HepG2 (cell line): ENCODE results near the gene NEURL4. TPM values are rescaled to one million over a fixed set of nuclear protein-coding genes. Genes with fewer than 3 reads are reported as not detected.

ENCODE experiments used
- ATAC-seq: fragments of 200-7000 bp; cut with Tn5 transposase; 3 replicates; pipeline ENCODE4 v1.9.1; 2020; ENCODE audit warnings: mild to moderate bottlenecking, moderate library complexity
- BruUV-seq: library from RNA; stranded (reverse); fragments of 400-500 nt; replicated peaks from 2 replicates; lab custom pipeline; 2021; lab: Mats Ljungman, UMichigan
- CTCF ChIA-PET: fragments of 300-600 bp; formaldehyde crosslinking; extraction: SDS; loops from one replicate; lab custom pipeline; 2021; ENCODE audit warnings: low total read pairs, inconsistent platforms, low intra/inter-chr PET ratio; lab: Yijun Ruan, JAX
- POLR2A ChIA-PET: fragments of 350-600 bp; sonication (Branson Sonifier 250); formaldehyde crosslinking; loops from one replicate; lab custom pipeline; 2020; ENCODE audit warnings: antibody characterized with exemption, inconsistent platforms; lab: Yijun Ruan, JAX
- DNase-seq: peaks from one replicate; pipeline ENCODE4 v3.0.0-alpha.2; 2015; ENCODE audit warnings: low spot score
- FAIRE-seq: peaks from 3 replicates; lab custom pipeline; 2011; peaks lifted over from hg19 to GRCh38; lab: Jason Lieb, UNC
- H2AFZ ChIP-seq: one replicate; pipeline ENCODE4 v1.6.1; 2011; ENCODE audit warnings: low read length, inconsistent platforms
- H3K27ac ChIP-seq: fragments of 300-600 bp; 3 replicates; pipeline ENCODE4 v1.8.0; 2011; ENCODE audit warnings: mixed run types, mild to moderate bottlenecking, mixed read lengths, low read length, inconsistent platforms; ENCODE audit not compliant: insufficient read depth; ENCODE audit errors: extremely low read length
- H3K27me3 ChIP-seq, 2 experiments: fragments of 200-600 bp in 1 of 2; 2 replicates in 1 of 2; 3 replicates in 1 of 2; pipeline versions ENCODE4 v1.6.0 to v1.8.0; 2011; ENCODE audit warnings: low read length in 2 of 2, mild to moderate bottlenecking in 2 of 2, moderate library complexity in 2 of 2, inconsistent platforms in 1 of 2; ENCODE audit not compliant: insufficient read depth in 2 of 2, control insufficient read depth in 1 of 2
- H3K36me3 ChIP-seq, 2 experiments: fragments of 200-600 bp in 1 of 2; replicated peaks in 1 of 2; 2 replicates in 1 of 2; 3 replicates in 1 of 2; pipeline versions ENCODE4 v1.5.1 to v1.8.0; 2011; ENCODE audit warnings: low read length in 2 of 2, inconsistent platforms in 1 of 2; ENCODE audit not compliant: insufficient read depth in 2 of 2, control insufficient read depth in 1 of 2
- H3K4me1 ChIP-seq: 2 replicates; pipeline ENCODE4 v1.5.1; 2012; ENCODE audit warnings: low read length, inconsistent platforms; ENCODE audit not compliant: insufficient read depth
- H3K4me2 ChIP-seq: 2 replicates; pipeline ENCODE4 v1.6.0; 2011; ENCODE audit warnings: low read depth, low read length, inconsistent platforms
- H3K4me3 ChIP-seq, 3 experiments: fragments of 200-600 bp in 1 of 3; sonication (generic), shearing (Covaris generic) in 1 of 3; replicated peaks in 1 of 3; 2 replicates each; pipeline ENCODE4 v1.5.1; 2011 to 2016; ENCODE audit warnings: low read length in 3 of 3, inconsistent platforms in 2 of 3, low read depth in 2 of 3, mild to moderate bottlenecking in 2 of 3, control low read depth in 1 of 3, mixed read lengths in 1 of 3; ENCODE audit not compliant: insufficient read depth in 1 of 3
- H3K79me2 ChIP-seq: one replicate; pipeline ENCODE4 v1.6.1; 2011; ENCODE audit warnings: low read length, inconsistent platforms; ENCODE audit not compliant: insufficient read depth
- H3K9ac ChIP-seq: 2 replicates; pipeline ENCODE4 v1.6.0; 2011; ENCODE audit warnings: mild to moderate bottlenecking, low read depth, low read length, inconsistent platforms; ENCODE audit not compliant: insufficient read depth
- H3K9me3 ChIP-seq: 2 replicates; pipeline ENCODE4 v1.5.1; 2012; ENCODE audit warnings: mild to moderate bottlenecking, low read length
- H4K20me1 ChIP-seq: 2 replicates; pipeline ENCODE4 v1.6.0; 2011; ENCODE audit warnings: inconsistent platforms, mild to moderate bottlenecking, low read length, moderate library complexity; ENCODE audit not compliant: insufficient read depth
- ARNT ChIP-seq: fragments of 450-650 bp; IDR thresholded peaks from 2 replicates; pipeline ENCODE4 v1.6.1; 2017
- ELF3 ChIP-seq: IDR thresholded peaks from 2 replicates; pipeline ENCODE4 v1.6.1; 2016; ENCODE audit warnings: missing genetic modification reagents, missing compliant biosample characterization
- ESRRA ChIP-seq: sonication (generic); formaldehyde crosslinking; IDR thresholded peaks from 2 replicates; pipeline ENCODE4 v1.5.1; 2020; ENCODE audit warnings: mild to moderate bottlenecking, low read depth, missing genetic modification reagents
- FOXO4 ChIP-seq: sonication (generic); formaldehyde crosslinking; conservative IDR thresholded peaks from 2 replicates; pipeline ENCODE4 v1.8.1; 2023; ENCODE audit warnings: missing genetic modification reagents
- NCOA2 ChIP-seq: sonication (generic); formaldehyde crosslinking; IDR thresholded peaks from 2 replicates; pipeline ENCODE4 v1.8.0; 2022; ENCODE audit warnings: inconsistent platforms
- POLR2G ChIP-seq: fragments of 200-400 bp; formaldehyde crosslinking; IDR thresholded peaks from 2 replicates; pipeline ENCODE4 v1.6.1; 2018; ENCODE audit warnings: mild to moderate bottlenecking, low read depth, low read length, moderate library complexity
- RFX1 ChIP-seq: fragments of 450-650 bp; IDR thresholded peaks from 2 replicates; pipeline ENCODE4 v1.6.1; 2017
- SMC3 ChIP-seq: IDR thresholded peaks from 2 replicates; pipeline ENCODE4 v1.6.1; 2011; ENCODE audit warnings: low read length, improper control_type of control experiment
- TFE3 ChIP-seq: IDR thresholded peaks from 2 replicates; pipeline ENCODE4 v1.6.1; 2016
- TRIM22 ChIP-seq: fragments of 450-650 bp; IDR thresholded peaks from 2 replicates; pipeline ENCODE4 v1.6.1; 2017
- ZBTB33 ChIP-seq: sonication (generic); formaldehyde crosslinking; IDR thresholded peaks from 2 replicates; pipeline ENCODE4 v1.4.0; 2020; ENCODE audit warnings: missing genetic modification reagents
- ZBTB44 ChIP-seq: sonication (generic); formaldehyde crosslinking; IDR thresholded peaks from 2 replicates; pipeline ENCODE4 v1.4.0; 2020; ENCODE audit warnings: missing genetic modification reagents
- ZBTB7B ChIP-seq: sonication (generic); formaldehyde crosslinking; IDR thresholded peaks from 2 replicates; pipeline ENCODE4 v1.4.0; 2020; ENCODE audit warnings: missing genetic modification reagents
- ZNF124 ChIP-seq: sonication (generic); formaldehyde crosslinking; IDR thresholded peaks from 2 replicates; pipeline ENCODE4 v1.4.0; 2020; ENCODE audit warnings: missing genetic modification reagents
- ZNF382 ChIP-seq: sonication (generic); formaldehyde crosslinking; IDR thresholded peaks from 2 replicates; pipeline ENCODE4 v1.5.0; 2020; ENCODE audit warnings: missing genetic modification reagents, mild to moderate bottlenecking, borderline replicate concordance
- ZNF644 ChIP-seq: IDR thresholded peaks from 2 replicates; pipeline ENCODE4 v1.6.1; 2016; ENCODE audit warnings: low read depth
- ZNF720 ChIP-seq: sonication (generic); formaldehyde crosslinking; IDR thresholded peaks from 2 replicates; pipeline ENCODE4 v1.4.0; 2020; ENCODE audit warnings: missing genetic modification reagents
- WGBS: methylation state at CpG from one replicate; pipeline ENCODE4 v1.1.6; 2017; ENCODE audit warnings: low lambda C conversion rate; 5-methylcytosine and 5-hydroxymethylcytosine counted together
- in situ Hi-C: cut with HindIII; loops from 2 replicates; pipeline ENCODE4 v1.10.0; 2017; ENCODE audit warnings: low pct_unique_long_range_greater_than_20kb; ENCODE audit not compliant: extremely low pct_ligation_motif_present
- intact Hi-C: fragments of 100-400 bp; cut with micrococcal nuclease; formaldehyde crosslinking; loops from one replicate; pipeline ENCODE4 v1.10.0; 2022; ENCODE audit not compliant: unreplicated experiment
- polyA plus RNA-seq, 8 experiments: library from polyadenylated mRNA; depleted of rRNA in 3 of 8; stranded (reverse) in 7 of 8; unstranded in 1 of 8; fragments of >200 nt; fragmentation: Illumina TruSeq in 4 of 8; extraction: Trizol in 4 of 8; gene quantifications; 2 replicates each; pipeline versions ENCODE4 v1.2.1 to v1.2.3, GENCODE V29; 2011 to 2016; ENCODE audit warnings: low read depth in 4 of 8, missing spikeins in 1 of 8, mixed read lengths in 1 of 8; ENCODE audit not compliant: insufficient read depth in 1 of 8
- total RNA-seq, 5 experiments: library from RNA; depleted of rRNA; stranded (reverse); fragments of >200 nt; fragmentation: Illumina TruSeq; extraction: Trizol; gene quantifications; 2 replicates each; pipeline ENCODE4 v1.2.3, GENCODE V29; 2016; ENCODE audit warnings: low read depth in 1 of 5

The NEURL4 gene
- total and polyA plus RNA-seq, 2 of the 13 experiments (the other 11 are each of a cell fraction or from before 2014, with no cell fraction given): 14.8 to 15.7 TPM

GRCh38 chr17:7317161-7317803, 11.9 kb downstream of the NEURL4 start:
- intact Hi-C loops: no loop called here
- in situ Hi-C loops: no loop called here
- BruUV-seq: no TSS peak
- DNase-seq (no peak), ATAC-seq (no peak), FAIRE-seq (no peak)
- WGBS: 96% methylated on average over 12 of the region's 16 CpGs
- no peak overlapping the region for H3K9ac ChIP-seq
- no peak for TF ChIP-seq FOXO4 (CRISPR knock-in tag)
- no peak for TF ChIP-seq ZNF382 (CRISPR knock-in tag)
- TF ChIP-seq ZNF644 (CRISPR knock-in tag): no peak
- TF ChIP-seq SMC3: no peak
- TF ChIP-seq NCOA2 (CRISPR knock-in tag): no peak
- TF ChIP-seq ZBTB33 (CRISPR knock-in tag): no peak
- TF ChIP-seq ESRRA: no peak
- TF ChIP-seq ELF3: no peak
- no peak for TF ChIP-seq ARNT
- no peak for TF ChIP-seq ZBTB7B
- no peak for TF ChIP-seq RFX1
- TF ChIP-seq TFE3 (CRISPR knock-in tag): no peak
- no peak for TF ChIP-seq TRIM22
- TF ChIP-seq ZNF124 (CRISPR knock-in tag): no peak
- TF ChIP-seq POLR2G: no peak
- no peak for TF ChIP-seq ZNF720 (CRISPR knock-in tag)
- TF ChIP-seq ZBTB44 (CRISPR knock-in tag): no peak
- no peak overlapping the region for H3K4me2 ChIP-seq
- peaks cover 22% of the 10 kb centered on the region for H3K4me1 ChIP-seq
- no peaks in the 10 kb centered on the region for H3K27me3 ChIP-seq
- peaks cover 16% of the 10 kb centered on the region; the same call in 1 of the 2 replicates for H4K20me1 ChIP-seq
- POLR2A ChIA-PET: interaction anchor here (0.8 kb wide), 1 partner anchor 12 kb away, joined by 4 read pairs; the partner anchor contains the start of gene NEURL4
- CTCF ChIA-PET: no interaction called here
- H3K36me3 ChIP-seq: peaks cover 19 to 53% of the 10 kb centered on the region in 2 experiments
- no peak overlapping the region for H3K4me3 ChIP-seq
- H3K27ac ChIP-seq: no peak overlapping the region
- H3K79me2 ChIP-seq: peaks cover 10% of the 10 kb centered on the region
- H3K9me3 ChIP-seq: no peaks in the 10 kb centered on the region
- no peak overlapping the region for H2AFZ ChIP-seq
